GM18507 (cell line): ENCODE measurements around the gene GDF10.

ENCODE experiments used
- DNase-seq: peaks from one replicate; pipeline ENCODE4 v3.0.0; 2011; ENCODE audit warnings: low read depth; ENCODE audit not compliant: insufficient read length; ENCODE audit errors: extremely low spot score
- FAIRE-seq: peaks from 2 replicates; lab custom pipeline; 2011; peaks lifted over from hg19 to GRCh38; lab: Jason Lieb, UNC

The GDF10 gene

DNA sequence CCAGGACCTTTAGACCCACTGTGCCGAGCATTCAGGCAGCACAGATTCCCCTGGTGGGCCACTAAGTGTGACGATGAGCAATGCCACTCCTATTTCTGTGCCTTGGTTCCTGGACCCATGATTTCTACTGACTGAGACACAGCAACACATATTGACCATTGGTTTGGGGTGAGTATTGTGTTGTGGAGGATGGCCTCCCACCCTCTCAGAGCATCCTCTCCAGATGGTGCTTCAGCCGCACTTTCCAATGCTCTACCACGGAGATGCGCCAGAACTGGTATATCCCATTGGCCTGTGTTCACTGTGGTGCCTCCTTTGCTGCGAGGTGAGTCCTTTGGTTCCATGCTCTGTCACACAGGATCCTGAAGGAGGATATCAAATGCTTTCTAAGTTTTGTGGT is 10.1 kb upstream of the GDF10 start:
- FAIRE-seq: no peak
- no peak for DNase-seq

DNA sequence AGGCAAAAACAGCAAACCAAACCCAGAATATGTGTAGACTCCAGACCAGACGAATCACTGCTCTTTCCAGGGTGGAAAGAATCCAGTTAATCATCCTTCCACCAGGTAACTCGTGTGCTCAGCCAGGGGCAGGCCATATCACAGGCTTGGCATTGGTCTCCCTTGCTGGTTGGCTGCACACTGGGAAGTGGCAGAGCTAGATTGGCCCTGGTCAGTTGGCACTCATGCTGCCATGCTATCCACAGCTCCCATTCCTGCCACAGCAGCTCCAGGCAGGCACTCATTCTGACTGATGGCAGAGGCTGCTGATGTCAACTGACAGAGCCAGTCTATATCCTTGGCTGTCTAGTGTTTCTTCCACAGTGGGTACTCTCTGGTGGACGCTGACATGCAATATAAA is 9.7 kb upstream of the GDF10 start:
- FAIRE-seq: no peak

DNA sequence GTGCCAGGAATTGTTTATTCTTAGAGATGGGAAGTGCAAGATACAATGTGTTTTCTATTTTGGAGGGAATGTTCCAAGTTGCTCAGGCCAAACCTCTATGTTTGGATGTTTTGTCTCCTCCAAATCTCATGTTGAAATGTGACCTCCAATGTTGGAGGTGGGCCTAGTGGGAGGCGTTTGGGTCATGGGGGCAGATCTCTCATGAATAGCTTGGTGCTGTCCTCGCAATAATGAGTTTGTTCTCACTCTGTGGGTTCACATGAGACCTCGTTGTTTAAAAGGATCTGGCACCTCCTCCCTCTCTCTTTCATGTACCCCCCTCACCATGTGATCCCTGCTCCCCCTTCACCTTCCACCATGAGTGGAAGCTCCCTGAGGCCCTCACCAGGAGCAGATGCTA is 8.3 kb upstream of the GDF10 start:
- no peak for FAIRE-seq
- no peak for DNase-seq

More for the DNA sequence above, 9.7 kb upstream of the GDF10 start:
- no peak for DNase-seq

DNA sequence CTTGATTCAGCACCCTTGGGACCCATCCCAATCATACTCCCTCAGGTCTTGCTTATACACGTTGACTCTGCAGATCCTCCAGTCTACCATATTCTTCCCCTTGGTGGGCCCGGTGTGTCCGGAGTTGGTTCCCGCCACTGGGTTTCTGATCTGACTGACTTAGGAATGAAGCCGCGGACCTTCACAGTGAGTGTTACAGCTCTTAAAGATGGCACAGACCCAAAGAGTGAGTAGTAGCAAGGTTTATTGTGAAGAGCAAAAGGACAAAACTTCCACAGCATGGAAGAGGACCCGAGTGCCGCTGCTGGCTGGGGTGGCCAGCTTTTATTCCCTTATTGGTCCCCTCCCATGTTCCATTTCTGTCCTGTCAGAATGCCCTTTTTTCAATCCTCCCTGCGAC is 5.9 kb upstream of the GDF10 start:
- no peak for FAIRE-seq

DNA sequence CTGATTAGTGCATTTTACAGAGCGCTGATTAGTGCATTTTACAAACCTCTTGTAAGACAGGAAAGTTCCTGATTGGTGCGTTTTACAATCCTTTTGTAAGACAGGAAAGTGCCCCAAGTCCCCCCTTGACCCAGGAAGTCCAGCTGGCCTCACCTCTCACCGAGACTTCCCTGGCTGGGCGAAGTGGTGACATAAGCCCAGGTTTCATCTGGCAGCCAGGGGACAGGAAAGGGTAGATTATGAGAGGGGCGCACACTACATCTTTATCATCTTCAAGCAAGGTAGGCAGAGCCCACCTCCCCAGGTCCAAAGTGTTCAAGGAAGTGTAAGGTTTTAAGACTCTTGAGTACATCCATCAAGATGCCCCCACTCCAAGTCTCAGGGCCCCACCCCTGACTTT is 5.5 kb upstream of the GDF10 start:
- FAIRE-seq (no peak), DNase-seq (no peak)

More for the DNA sequence above, 5.9 kb upstream of the GDF10 start:
- DNase-seq: no peak

DNA sequence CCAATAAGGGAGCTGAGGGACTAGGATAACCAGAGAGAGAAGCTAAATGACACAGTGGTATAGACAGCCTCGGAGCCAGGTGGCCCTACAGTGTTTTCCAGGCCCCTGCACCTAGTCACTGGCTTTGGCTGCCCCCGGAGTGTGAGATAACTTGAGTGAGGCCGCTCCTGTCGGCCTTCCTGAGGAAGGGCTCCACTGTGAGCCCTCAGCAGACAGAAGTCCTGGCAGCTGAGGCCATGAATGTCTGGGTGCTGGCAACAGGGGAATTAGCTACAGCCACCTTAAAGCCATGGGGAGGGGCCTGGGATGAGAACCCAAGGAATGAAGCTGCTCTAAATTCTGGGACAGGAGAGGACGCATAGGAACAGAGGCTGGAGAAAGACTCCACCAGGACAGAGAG is 4.6 kb upstream of the GDF10 start:
- no peak for DNase-seq
- no peak for FAIRE-seq

DNA sequence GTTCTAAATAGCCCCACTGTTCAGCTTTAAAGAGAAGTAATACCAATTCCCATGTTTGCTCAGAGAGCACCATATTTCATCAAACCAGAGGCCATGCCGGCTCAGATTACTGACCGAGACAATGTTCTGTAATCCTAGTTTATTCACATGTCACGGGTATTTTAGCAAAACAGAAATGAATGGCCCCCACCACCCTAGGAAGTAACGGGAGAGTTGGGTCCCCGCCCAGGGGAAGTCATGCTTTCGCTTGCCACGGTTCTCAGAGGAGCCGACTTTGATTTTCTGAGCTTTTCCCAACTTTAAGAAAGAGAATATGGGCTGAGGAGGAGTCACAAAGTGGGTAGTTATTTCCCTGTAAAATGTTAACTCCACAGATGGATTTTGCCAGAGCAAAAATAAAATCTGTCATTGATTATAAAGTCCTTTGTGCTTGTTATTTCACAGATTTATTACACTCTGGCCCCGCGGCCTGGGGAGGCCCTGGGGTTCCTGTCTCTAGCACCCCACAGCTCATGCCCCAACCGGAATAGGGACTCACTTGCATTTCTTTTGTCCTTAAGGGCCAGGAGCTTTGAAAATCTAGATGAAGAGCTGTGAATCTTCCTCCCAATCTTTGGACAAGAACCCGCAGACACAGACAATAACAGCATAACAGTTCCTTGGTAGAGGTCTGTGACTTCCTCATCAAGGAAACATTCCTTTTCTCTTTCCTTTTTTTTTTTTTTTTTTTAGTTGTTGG is 3.7 kb upstream of the GDF10 start:
- FAIRE-seq: no peak
- no peak for DNase-seq

DNA sequence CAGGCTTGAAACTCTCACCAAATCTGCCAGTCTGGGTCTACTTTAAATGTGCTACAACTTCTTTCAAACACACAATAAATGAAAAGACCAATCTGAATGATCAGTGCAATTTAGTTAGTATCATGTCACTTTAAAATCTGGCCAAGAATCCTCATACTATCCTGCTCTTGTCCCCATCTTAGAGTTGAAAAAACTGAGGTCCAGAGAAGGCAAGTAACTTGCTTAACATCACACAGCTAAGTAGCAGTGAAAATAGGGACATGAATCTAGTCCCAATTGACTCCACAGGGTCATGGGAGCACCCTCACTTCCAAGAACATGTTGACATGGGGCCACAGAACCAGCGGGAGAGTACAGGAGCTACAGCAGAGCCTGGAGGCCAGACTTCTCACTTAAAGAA is 3.1 kb upstream of the GDF10 start:
- FAIRE-seq (no peak), DNase-seq (no peak)

DNA sequence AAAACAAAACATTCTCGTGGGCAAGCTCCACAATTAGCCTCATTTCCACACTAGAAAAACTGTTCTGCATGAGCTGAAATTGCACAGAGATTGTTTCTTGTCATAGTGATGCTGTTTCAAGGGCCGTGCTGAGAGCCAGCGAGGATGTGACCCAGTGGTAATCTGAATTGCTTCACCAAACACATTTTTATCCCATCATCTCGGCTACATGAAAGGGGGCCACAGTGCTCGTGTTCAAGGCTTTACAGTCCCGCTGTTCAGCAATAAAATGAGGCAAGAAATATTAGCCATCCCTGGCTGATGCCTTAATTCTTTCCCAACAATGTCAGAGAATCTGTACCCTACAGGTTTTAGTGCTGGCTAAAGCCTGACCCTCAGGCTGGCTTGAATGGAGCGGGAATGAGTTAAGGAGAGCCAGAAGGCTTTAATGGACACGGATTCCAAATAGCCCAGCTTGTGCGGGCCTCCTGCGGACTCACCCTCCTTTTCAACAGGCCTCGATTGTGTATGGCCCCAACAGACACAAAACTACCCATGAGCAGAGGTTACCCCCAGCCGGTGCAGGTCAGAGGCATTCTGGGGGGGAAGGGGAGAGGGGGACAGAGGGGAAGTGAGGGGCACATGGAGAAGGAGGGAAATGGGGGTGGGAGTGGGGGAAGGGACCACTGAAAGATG is 2.0 kb upstream of the GDF10 start:
- DNase-seq (no peak), FAIRE-seq (no peak)

DNA sequence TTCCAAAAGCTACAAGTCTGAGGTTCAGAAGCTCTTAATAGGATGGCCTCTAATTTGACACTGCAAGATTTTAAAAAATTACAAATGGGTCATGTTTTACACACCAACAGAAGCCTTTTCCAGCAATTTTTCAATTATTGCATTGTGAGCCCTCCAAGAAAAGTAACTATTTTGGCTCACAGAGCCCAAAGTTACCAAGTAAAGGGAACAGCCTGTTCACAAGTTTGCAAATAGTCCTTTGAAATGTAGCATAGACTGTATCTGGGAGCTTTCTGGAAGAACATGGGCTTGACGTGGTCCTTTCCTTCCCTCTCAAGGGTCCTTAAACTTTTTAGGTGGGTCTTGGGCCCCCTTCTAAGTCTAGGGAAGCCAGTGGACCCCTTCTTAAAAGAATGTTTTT is 1.3 kb upstream of the GDF10 start:
- FAIRE-seq: no peak
- no peak for DNase-seq

DNA sequence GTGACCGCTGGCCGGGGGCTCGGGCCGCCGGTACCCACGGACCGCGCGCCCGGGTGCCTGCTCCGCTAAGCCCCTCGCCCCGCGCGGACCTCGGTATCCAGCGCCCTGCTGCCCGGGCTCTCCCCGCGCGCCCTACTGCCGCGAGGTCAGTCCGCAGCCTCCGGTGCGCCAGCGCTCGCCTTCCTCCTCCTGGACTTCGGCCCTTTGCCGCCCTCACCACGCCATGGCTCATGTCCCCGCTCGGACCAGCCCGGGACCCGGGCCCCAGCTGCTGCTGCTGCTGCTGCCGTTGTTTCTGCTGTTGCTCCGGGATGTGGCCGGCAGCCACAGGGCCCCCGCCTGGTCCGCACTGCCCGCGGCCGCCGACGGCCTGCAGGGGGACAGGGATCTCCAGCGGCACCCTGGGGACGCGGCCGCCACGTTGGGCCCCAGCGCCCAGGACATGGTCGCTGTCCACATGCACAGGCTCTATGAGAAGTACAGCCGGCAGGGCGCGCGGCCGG is 483 bp downstream of the GDF10 start:
- FAIRE-seq: no peak

DNA sequence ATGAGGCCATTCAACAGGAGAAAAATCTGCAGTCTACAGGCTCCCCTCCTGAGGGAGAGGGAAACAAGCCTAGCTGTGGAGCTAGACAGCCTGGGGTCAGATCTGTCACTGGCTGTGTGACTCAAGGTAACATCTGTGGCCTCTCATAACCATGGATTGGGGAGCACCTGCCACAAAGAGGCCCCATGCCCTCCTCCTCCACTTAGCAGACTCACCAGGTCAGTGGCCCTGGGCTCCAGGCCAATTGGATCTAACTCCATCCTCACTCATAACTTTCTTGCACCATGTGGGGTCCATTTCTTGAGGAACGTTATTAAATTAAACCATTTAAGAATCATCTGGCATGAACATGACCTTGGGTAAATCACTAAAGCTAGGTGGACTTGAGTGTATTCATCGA is 1.8 kb downstream of the GDF10 start:
- FAIRE-seq (no peak), DNase-seq (no peak)

More for the DNA sequence above, 483 bp downstream of the GDF10 start:
- DNase-seq: no peak

DNA sequence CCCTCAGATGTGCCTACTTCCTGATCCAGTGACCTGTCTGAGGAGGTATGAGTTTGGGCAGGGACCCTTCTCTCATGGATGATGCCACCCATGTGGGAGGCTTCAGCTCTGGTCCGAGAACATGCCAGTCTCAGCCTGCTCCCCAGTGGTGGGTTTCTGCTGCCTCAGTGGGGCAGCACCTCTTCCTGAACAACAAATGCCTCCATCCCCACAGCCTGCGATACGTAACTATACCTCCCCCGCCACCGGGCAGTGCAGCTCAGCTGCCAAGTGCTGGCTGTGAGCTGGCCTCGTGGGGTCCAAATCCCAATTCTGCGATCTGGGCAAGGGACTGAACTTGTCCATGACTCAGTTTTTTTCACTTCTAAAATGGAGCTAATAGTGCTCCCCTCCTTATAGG is 3.1 kb downstream of the GDF10 start:
- DNase-seq (no peak), FAIRE-seq (no peak)

DNA sequence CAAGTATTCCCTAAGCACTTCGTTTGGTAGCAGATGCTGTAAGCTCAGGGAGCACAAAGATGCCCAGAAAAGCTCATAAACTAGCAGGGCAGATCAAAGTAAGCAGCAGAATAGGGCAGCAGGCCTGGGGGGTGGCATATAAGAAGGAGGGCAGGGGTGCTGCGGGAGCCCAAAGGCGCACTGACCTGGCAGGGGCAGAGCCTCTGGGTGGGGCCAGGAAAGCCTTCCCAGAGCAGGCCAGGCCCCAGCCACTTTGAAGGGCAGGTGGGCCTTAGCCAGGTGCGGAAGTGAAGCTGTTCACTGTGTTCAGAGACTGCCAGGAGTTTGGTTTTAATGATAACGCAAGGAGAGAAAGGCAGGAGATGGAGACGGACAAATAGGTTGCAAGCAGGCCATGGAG is 3.9 kb downstream of the GDF10 start:
- DNase-seq (no peak), FAIRE-seq (no peak)

DNA sequence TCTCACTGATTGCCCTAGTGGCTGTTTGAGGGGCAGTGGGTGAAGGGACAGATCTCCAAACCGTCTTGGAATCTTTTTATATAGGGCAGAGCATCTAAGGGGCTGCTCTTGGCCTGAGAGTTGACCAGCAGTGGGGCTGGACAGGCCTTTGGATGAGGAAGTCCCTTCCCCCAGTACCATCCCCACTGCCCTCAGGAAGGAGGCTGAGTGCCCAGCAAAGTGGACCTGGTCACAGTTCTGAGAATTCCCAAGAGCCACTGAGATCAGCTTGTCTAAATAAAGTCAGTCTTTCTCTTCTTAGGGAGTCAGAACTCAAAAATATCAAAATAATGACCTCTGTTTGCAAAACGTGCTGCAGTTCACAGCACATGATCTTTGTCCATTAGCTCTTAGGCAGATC is 5.6 kb downstream of the GDF10 start:
- no peak for DNase-seq
- FAIRE-seq: no peak

DNA sequence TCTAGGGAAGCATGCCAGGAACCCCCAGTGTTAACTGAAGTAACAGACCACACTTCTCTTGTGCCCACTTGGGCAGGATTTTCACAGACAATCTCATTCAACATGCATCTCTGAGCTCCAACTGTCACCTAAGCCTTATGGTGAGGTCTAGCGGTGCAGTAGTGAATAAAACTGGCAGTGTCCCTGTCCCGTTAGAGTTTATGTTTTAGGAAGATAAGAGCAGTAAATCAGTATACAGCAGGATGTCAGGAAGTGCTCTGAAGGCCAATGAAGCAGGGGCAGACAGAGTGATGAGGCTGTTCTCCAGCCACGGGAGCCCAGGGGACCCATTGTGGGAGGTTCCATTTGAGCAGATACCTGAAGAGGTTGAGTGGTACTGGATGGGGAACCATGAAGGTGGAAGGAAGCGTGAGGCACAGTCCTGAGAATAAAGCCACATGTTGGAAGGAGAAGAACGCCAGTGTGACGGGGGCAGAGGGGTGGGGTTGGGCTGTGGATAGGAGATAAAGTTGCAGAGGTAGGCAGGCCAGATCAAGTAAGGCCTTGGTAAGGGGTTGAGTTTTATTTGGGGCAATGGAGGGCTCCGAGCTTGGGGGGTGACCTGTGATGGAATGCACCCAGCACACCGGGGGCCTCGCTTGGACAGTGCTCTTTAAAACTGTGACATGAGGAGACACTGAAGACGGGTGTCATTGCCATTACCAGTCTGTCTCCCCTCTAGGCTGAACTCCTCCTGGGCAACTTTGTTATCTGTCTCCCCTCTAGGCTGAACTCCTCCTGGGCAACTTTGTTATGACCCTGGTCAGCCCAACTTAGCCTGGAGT is 6.6 kb downstream of the GDF10 start:
- DNase-seq (no peak), FAIRE-seq (no peak)

DNA sequence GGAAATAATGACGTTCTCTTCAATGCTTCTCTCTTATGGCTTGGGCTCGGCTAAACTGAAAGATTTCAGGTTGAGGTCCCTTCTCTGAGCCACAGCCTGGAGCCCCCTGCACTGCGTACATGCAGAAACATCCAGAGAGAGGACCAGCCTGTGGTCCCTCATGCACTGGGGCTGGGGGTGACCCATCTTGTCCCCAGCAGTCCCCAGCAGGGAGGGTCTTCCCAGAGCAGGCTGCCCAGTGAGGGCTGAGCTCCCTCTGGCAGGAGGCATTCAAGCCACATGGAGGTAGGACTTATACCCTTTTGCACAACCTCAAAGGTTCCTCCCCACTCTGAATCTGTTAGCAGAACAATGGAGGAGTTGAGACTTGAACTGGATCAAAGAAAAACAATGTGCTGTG is 7.4 kb downstream of the GDF10 start:
- DNase-seq (no peak), FAIRE-seq (no peak)

DNA sequence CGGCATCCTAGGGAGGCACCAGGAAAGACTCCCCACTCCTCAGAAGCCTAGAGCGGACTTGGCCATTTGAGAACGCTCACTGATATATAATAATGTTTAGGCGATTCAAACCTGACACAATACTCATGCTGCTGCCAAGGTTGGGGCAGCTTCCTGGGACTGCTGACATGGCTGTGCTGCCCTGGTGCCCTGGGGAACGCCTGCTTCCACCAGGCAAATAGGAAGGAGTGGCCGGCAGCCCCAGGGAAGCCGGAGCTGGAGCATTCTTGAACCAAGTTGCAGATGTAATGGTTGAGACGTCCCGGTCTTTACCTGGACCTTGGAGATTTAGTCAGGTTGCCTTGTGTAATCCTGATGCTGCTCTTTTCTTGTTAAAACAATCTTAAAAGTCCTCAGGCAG is 8.8 kb downstream of the GDF10 start:
- DNase-seq: no peak
- no peak for FAIRE-seq

DNA sequence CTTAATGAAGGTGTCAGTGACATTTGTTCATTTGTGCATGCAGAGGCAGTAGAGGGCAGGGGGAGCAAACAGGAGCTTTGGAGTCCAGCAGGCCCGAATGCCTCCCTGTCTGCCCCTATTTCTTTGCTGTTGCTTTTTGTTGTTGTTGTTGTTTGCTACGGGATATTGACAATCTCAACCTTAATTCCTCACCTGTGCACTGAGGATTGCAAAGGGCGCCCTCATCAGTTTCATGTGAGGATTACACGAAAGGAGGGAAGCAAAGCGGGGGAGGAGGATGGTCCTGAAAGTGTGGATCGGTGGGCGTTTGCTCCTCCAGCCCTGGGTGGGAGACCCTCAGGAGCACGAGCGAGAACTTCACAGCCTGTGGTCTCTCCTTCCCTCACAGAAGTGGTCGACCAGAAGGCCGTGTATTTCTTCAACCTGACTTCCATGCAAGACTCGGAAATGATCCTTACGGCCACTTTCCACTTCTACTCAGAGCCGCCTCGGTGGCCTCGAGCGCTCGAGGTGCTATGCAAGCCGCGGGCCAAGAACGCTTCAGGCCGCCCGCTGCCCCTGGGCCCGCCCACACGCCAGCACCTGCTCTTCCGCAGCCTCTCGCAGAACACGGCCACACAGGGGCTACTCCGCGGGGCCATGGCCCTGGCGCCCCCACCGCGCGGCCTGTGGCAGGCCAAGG is 9.6 kb downstream of the GDF10 start:
- DNase-seq (no peak), FAIRE-seq (no peak)

DNA sequence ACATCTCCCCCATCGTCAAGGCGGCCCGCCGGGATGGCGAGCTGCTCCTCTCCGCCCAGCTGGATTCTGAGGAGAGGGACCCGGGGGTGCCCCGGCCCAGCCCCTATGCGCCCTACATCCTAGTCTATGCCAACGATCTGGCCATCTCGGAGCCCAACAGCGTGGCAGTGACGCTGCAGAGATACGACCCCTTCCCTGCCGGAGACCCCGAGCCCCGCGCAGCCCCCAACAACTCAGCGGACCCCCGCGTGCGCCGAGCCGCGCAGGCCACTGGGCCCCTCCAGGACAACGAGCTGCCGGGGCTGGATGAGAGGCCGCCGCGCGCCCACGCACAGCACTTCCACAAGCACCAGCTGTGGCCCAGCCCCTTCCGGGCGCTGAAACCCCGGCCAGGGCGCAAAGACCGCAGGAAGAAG is 10.1 kb downstream of the GDF10 start:
- no peak for DNase-seq
- FAIRE-seq: no peak
